ENCODE results near the gene JARID2.

- TF ChIP-seq, protein P1, sequence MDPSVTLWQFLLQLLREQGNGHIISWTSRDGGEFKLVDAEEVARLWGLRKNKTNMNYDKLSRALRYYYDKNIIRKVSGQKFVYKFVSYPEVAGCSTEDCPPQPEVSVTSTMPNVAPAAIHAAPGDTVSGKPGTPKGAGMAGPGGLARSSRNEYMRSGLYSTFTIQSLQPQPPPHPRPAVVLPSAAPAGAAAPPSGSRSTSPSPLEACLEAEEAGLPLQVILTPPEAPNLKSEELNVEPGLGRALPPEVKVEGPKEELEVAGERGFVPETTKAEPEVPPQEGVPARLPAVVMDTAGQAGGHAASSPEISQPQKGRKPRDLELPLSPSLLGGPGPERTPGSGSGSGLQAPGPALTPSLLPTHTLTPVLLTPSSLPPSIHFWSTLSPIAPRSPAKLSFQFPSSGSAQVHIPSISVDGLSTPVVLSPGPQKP (IDR thresholded peaks at IDR 0.05; ENCODE audit: low read depth, low read length) = no peak
- TF ChIP-seq CTCF (IDR thresholded peaks at IDR 0.05 in 2 of 3, conservative IDR thresholded peaks at IDR 0.05 in 1 of 3; ENCODE audit: control insufficient read depth in 2 of 3, extremely low read depth in 1 of 3, insufficient read depth in 1 of 3, low read depth in 3 of 3, low read length in 3 of 3) = peak; percentile 40 to 65 (median 50); a peak in 5 of 6 replicates
- TF ChIP-seq, protein P2, sequence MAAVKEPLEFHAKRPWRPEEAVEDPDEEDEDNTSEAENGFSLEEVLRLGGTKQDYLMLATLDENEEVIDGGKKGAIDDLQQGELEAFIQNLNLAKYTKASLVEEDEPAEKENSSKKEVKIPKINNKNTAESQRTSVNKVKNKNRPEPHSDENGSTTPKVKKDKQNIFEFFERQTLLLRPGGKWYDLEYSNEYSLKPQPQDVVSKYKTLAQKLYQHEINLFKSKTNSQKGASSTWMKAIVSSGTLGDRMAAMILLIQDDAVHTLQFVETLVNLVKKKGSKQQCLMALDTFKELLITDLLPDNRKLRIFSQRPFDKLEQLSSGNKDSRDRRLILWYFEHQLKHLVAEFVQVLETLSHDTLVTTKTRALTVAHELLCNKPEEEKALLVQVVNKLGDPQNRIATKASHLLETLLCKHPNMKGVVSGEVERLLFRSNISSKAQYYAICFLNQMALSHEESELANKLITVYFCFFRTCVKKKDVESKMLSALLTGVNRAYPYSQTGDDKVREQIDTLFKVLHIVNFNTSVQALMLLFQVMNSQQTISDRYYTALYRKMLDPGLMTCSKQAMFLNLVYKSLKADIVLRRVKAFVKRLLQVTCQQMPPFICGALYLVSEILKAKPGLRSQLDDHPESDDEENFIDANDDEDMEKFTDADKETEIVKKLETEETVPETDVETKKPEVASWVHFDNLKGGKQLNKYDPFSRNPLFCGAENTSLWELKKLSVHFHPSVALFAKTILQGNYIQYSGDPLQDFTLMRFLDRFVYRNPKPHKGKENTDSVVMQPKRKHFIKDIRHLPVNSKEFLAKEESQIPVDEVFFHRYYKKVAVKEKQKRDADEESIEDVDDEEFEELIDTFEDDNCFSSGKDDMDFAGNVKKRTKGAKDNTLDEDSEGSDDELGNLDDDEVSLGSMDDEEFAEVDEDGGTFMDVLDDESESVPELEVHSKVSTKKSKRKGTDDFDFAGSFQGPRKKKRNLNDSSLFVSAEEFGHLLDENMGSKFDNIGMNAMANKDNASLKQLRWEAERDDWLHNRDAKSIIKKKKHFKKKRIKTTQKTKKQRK (IDR thresholded peaks at IDR 0.05; ENCODE audit: low read depth, low read length) = no peak
- TF ChIP-seq SMAD1 (IDR thresholded peaks at IDR 0.05; ENCODE audit: low read depth, partially characterized antibody) = no peak
- 0 out of 2 replicates have a peak, but pooled peaks have one; percentile 9 for TF ChIP-seq SMARCA5 (IDR thresholded peaks at IDR 0.05)
- no peak for TF ChIP-seq HDGF (IDR thresholded peaks at IDR 0.05)
- no peak for TF ChIP-seq MAX (IDR thresholded peaks at IDR 0.05; ENCODE audit: low read depth, low read length)
Measured at GRCh38 chr6:15254070-15254975, 8.5 kb downstream of the JARID2 start.
